ENCODE measurements around the gene LTBP1. TPM values are rescaled to one million over a fixed set of nuclear protein-coding genes. Genes with fewer than 3 reads are reported as not detected.

LTBP1 gene
- total RNA-seq, 1 experiment from 2014 or later = 2.2 TPM

DNA sequence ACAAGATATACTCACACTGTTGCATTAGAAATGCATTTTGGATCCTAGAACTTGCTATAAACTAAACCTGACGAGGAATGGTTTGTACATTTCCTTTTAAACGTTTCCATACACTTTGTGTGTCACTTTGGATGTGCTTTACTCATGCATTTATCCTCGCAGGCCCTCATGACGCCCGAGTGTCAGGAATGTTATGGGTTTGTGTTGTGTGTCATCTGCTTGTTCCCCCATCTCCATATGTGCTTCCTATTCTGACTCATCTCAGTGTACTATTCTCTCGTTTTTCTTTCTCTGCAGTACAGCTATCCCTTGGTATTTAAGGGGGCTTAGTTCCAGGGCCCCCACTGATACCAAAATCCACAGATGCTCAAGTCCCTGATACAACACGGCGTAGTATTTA lies 408.2 kb downstream of the LTBP1 start:
- CTCF ChIA-PET = no interaction called here
- Histone ChIP-seq H3K4me3 (ENCODE audit: low read depth, low read length, poor library complexity, severe bottlenecking) (no peak overlapping the region), H3K27ac (ENCODE audit: low read depth, low read length, poor library complexity, severe bottlenecking) (no peak overlapping the region), H3K4me1 (ENCODE audit: insufficient read depth, low read length, poor library complexity, severe bottlenecking) (no peaks in the 10 kb centered on the region), H3K36me3 (ENCODE audit: insufficient read depth, low read length, poor library complexity, severe bottlenecking) (no peaks in the 10 kb centered on the region), H3K27me3 (replicated peaks; ENCODE audit: insufficient read depth, low read depth, low read length, poor library complexity) (no peaks in the 10 kb centered on the region), H3K9me3 (ENCODE audit: low read depth, low read length, poor library complexity, severe bottlenecking) (peaks cover 5% of the 10 kb centered on the region)
- POLR2A ChIA-PET (ENCODE audit: low non-redundant PET) = no interaction called here
- BruUV-seq (replicated peaks) = no TSS peak
- intact Hi-C loops (cut with micrococcal nuclease; ENCODE audit: unreplicated experiment) = no loop called here
- no peak for DNase-seq (ENCODE audit: low spot score)
- TF ChIP-seq EZH2 (IDR thresholded peaks at IDR 0.05; ENCODE audit: borderline replicate concordance, low read depth, low read length, poor library complexity, severe bottlenecking) = no peak
- TF ChIP-seq, protein P1, sequence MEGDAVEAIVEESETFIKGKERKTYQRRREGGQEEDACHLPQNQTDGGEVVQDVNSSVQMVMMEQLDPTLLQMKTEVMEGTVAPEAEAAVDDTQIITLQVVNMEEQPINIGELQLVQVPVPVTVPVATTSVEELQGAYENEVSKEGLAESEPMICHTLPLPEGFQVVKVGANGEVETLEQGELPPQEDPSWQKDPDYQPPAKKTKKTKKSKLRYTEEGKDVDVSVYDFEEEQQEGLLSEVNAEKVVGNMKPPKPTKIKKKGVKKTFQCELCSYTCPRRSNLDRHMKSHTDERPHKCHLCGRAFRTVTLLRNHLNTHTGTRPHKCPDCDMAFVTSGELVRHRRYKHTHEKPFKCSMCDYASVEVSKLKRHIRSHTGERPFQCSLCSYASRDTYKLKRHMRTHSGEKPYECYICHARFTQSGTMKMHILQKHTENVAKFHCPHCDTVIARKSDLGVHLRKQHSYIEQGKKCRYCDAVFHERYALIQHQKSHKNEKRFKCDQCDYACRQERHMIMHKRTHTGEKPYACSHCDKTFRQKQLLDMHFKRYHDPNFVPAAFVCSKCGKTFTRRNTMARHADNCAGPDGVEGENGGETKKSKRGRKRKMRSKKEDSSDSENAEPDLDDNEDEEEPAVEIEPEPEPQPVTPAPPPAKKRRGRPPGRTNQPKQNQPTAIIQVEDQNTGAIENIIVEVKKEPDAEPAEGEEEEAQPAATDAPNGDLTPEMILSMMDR (conservative IDR thresholded peaks at IDR 0.05; ENCODE audit: low read depth, low read length) = no peak

DNA sequence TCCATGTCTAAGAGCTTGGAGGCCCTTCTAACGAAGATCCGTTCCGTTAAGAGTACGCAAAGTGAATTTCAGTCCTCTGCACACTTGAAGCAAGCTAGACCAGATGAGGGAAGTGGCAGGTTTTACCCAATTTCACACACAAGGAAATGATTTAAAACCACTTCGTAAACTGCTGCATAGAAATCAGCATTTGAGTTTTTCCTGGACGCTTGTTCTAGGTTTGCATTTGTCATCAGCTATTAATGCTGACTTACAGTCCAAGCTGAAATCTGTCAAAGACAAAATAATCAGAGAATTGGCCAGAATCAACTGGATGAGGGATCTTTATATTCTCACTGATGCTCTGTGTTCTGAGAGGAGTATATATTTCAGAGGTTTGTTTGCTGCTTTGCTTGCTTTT lies 412.1 kb downstream of the LTBP1 start:
- Histone ChIP-seq H3K36me3 (ENCODE audit: insufficient read depth, low read length, poor library complexity, severe bottlenecking) (no peaks in the 10 kb centered on the region), H3K4me3 (ENCODE audit: low read depth, low read length, poor library complexity, severe bottlenecking) (no peak overlapping the region), H3K9me3 (ENCODE audit: low read depth, low read length, poor library complexity, severe bottlenecking) (peaks cover 5% of the 10 kb centered on the region), H3K27me3 (replicated peaks; ENCODE audit: insufficient read depth, low read depth, low read length, poor library complexity) (no peaks in the 10 kb centered on the region), H3K27ac (ENCODE audit: low read depth, low read length, poor library complexity, severe bottlenecking) (no peak overlapping the region), H3K4me1 (ENCODE audit: insufficient read depth, low read length, poor library complexity, severe bottlenecking) (no peaks in the 10 kb centered on the region)
- ChIA-PET POLR2A (ENCODE audit: low non-redundant PET) (no interaction called here), CTCF (no interaction called here)
- intact Hi-C loops (cut with micrococcal nuclease; ENCODE audit: unreplicated experiment) = no loop called here
- DNase-seq (ENCODE audit: low spot score) = no peak
- TF ChIP-seq EZH2 (IDR thresholded peaks at IDR 0.05; ENCODE audit: borderline replicate concordance, low read depth, low read length, poor library complexity, severe bottlenecking) = no peak
- TF ChIP-seq, protein P1 (conservative IDR thresholded peaks at IDR 0.05; ENCODE audit: low read depth, low read length) = no peak
- no TSS peak for BruUV-seq (replicated peaks)

DNA sequence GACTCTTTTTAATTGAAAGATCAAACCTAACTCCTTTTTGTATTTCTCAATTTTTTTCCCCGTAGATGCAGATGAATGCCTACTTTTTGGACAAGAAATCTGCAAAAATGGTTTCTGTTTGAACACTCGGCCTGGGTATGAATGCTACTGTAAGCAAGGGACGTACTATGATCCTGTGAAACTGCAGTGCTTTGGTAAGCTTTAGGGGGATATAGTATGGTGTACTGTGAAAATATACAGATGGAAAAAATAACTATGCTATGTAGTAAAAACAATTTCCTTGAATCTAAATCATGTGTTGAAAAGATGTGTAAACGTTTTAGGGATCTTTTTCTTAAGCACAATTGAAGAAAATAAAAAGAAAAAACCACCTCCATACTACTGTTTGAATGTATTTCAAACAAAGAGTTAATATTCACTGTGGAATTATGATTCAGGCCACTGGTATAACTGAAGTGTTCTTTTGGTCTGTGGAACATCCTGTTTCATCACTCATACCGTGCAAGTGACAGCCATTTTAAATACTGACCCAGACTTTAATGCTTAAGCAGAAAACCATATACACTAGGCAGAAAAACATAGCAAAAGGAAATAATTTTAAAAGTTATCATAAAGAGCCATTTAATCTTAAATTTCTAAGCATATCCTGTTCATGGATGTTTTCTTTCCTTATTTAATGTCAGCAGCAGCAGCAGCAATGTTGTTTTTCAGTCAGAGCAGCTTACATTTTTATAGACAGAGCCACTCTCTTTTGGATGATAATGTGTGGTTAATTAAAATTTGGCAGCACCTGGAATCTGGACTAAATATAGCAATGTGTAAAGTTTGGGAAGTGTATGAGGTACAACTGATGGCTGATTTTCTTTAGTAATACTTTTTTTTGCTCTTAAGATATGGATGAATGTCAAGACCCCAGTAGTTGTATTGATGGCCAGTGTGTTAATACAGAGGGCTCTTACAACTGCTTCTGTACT lies 416.9 kb downstream of the LTBP1 start:
- TF ChIP-seq, protein P1 (conservative IDR thresholded peaks at IDR 0.05; ENCODE audit: low read depth, low read length) = no peak
- TF ChIP-seq EZH2 (IDR thresholded peaks at IDR 0.05; ENCODE audit: borderline replicate concordance, low read depth, low read length, poor library complexity, severe bottlenecking) = no peak
- Histone ChIP-seq H3K4me1 (ENCODE audit: insufficient read depth, low read length, poor library complexity, severe bottlenecking) (no peaks in the 10 kb centered on the region), H3K27me3 (replicated peaks; ENCODE audit: insufficient read depth, low read depth, low read length, poor library complexity) (no peaks in the 10 kb centered on the region), H3K27ac (ENCODE audit: low read depth, low read length, poor library complexity, severe bottlenecking) (no peak overlapping the region), H3K36me3 (ENCODE audit: insufficient read depth, low read length, poor library complexity, severe bottlenecking) (no peaks in the 10 kb centered on the region), H3K9me3 (ENCODE audit: low read depth, low read length, poor library complexity, severe bottlenecking) (no peaks in the 10 kb centered on the region), H3K4me3 (ENCODE audit: low read depth, low read length, poor library complexity, severe bottlenecking) (no peak overlapping the region)
- intact Hi-C loops (cut with micrococcal nuclease; ENCODE audit: unreplicated experiment) = no loop called here
- CTCF ChIA-PET = no interaction called here
- DNase-seq (ENCODE audit: low spot score) = no peak
- no TSS peak for BruUV-seq (replicated peaks)
- POLR2A ChIA-PET (ENCODE audit: low non-redundant PET) = no interaction called here
